HG03571 (cell line): Measurements from ENCODE around the gene PHF1.
A peak's percentile ranks its signal among the peaks of the same experiment; 100 is the strongest.

Source experiments
- ATAC-seq: cut with Tn5 transposase; IDR thresholded peaks from one replicate; pipeline ENCODE4 v1.9.1; 2021; ENCODE audit not compliant: unreplicated experiment

The PHF1 gene

GRCh38 chr6:33453393-33454008 is 42.7 kb downstream of the PHF1 start:
- no peak for ATAC-seq

GRCh38 chr6:33454009-33454946 is 43.5 kb downstream of the PHF1 start, which contains the start of gene ZBTB9:
Gene ZBTB9, plus strand, starts transcription at chr6:33454576. Its CDS starts 525 bp downstream, at chr6:33455101.
- peak; percentile 98 for ATAC-seq

- ATAC-seq = no peak
Measured at GRCh38 chr6:33455051-33455450, 44.2 kb downstream of the PHF1 start.

GRCh38 chr6:33456156-33456555 is 45.3 kb downstream of the PHF1 start:
- ATAC-seq = no peak

GRCh38 chr6:33458676-33459075 is 47.9 kb downstream of the PHF1 start:
- no peak for ATAC-seq

- ATAC-seq = no peak
Measured at GRCh38 chr6:33459226-33459625, 48.4 kb downstream of the PHF1 start.
